Neural progenitor cell (in vitro differentiated cells): ENCODE results near the gene LRCH4. TPM values are rescaled to one million over a fixed set of nuclear protein-coding genes. Genes with fewer than 3 reads are reported as not detected.
"Not testable (repeated sequence)": the region's sequence is repeated elsewhere in the genome, so short reads cannot be mapped to it uniquely, and the experiment has no call there.

Experiments used
- DNase-seq: peaks from one replicate; pipeline ENCODE4 v3.0.0-alpha.2; 2016; ENCODE audit warnings: low spot score
- H2AFZ ChIP-seq: fragments of 200-600 bp; sonication (generic); replicated peaks from 2 replicates; pipeline ENCODE4 v1.6.1; 2016; ENCODE audit warnings: antibody characterized with exemption
- H3F3A ChIP-seq: fragments of 200-600 bp; sonication (generic); 2 replicates; pipeline ENCODE4 v1.6.1; 2016; ENCODE audit warnings: antibody characterized with exemption, low read depth
- H3K27ac ChIP-seq: fragments of 200-600 bp; sonication (generic); 2 replicates; pipeline ENCODE4 v1.5.1; 2016; ENCODE audit warnings: mild to moderate bottlenecking
- H3K27me3 ChIP-seq: fragments of 200-600 bp; sonication (generic); 2 replicates; pipeline ENCODE4 v1.6.1; 2016; ENCODE audit warnings: mild to moderate bottlenecking, moderate library complexity
- H3K36me3 ChIP-seq: fragments of 200-600 bp; sonication (generic); 2 replicates; pipeline ENCODE4 v1.5.1; 2016
- H3K4me1 ChIP-seq: fragments of 200-600 bp; sonication (generic); 2 replicates; pipeline ENCODE4 v1.6.1; 2016; ENCODE audit warnings: mixed run types
- H3K4me2 ChIP-seq: fragments of 200-600 bp; sonication (generic); 2 replicates; pipeline ENCODE4 v1.6.1; 2016
- H3K4me3 ChIP-seq: fragments of 200-600 bp; sonication (generic); 2 replicates; pipeline ENCODE4 v1.5.1; 2016
- H3K79me2 ChIP-seq: fragments of 200-600 bp; sonication (generic); 2 replicates; pipeline ENCODE4 v1.6.1; 2016; ENCODE audit warnings: low read depth
- H3K9ac ChIP-seq: fragments of 200-600 bp; sonication (generic); 2 replicates; pipeline ENCODE4 v1.6.1; 2016
- H3K9me3 ChIP-seq: fragments of 200-600 bp; sonication (generic); 2 replicates; pipeline ENCODE4 v1.5.1; 2016; ENCODE audit warnings: low read depth
- H4K20me1 ChIP-seq: fragments of 200-600 bp; sonication (generic); 2 replicates; pipeline ENCODE4 v1.6.1; 2016; ENCODE audit warnings: low read depth
- H3K27ac Mint-ChIP-seq: 3 replicates; pipeline ENCODE4 v1.8.0; 2021; ENCODE audit warnings: mixed read lengths
- H3K27me3 Mint-ChIP-seq: 2 replicates; pipeline ENCODE4 v1.8.0; 2022; ENCODE audit warnings: low read depth, mild to moderate bottlenecking, inconsistent platforms, moderate library complexity, mixed read lengths; ENCODE audit not compliant: insufficient read depth
- H3K36me3 Mint-ChIP-seq: 3 replicates; pipeline ENCODE4 v1.8.0; 2021; ENCODE audit warnings: mixed read lengths
- H3K4me1 Mint-ChIP-seq: 3 replicates; pipeline ENCODE4 v1.8.0; 2021; ENCODE audit warnings: mixed read lengths
- H3K4me3 Mint-ChIP-seq: 3 replicates; pipeline ENCODE4 v1.8.0; 2021; ENCODE audit warnings: mild to moderate bottlenecking, moderate library complexity, mixed read lengths
- H3K9me3 Mint-ChIP-seq: 3 replicates; pipeline ENCODE4 v1.8.0; 2020; ENCODE audit warnings: mixed read lengths
- CTCF ChIP-seq: fragments of 200-600 bp; sonication (generic); IDR thresholded peaks from 2 replicates; pipeline ENCODE4 v1.5.1; 2017; ENCODE audit warnings: antibody characterized with exemption, mild to moderate bottlenecking
- EZH2 ChIP-seq: fragments of 200-600 bp; sonication (generic); IDR thresholded peaks from 2 replicates; pipeline ENCODE4 v1.6.1; 2017; ENCODE audit warnings: antibody characterized with exemption, mild to moderate bottlenecking, moderate library complexity
- EZH2phosphoT487 ChIP-seq: fragments of 200-600 bp; sonication (generic); IDR thresholded peaks from 2 replicates; pipeline ENCODE4 v1.6.1; 2017; ENCODE audit warnings: antibody characterized with exemption
- total RNA-seq: library from RNA; depleted of rRNA; stranded (reverse); fragments of >200 nt; gene quantifications from 2 replicates; pipeline ENCODE4 v1.2.3, GENCODE V29; 2015; ENCODE audit warnings: low replicate concordance

LRCH4 gene
- total RNA-seq, 1 donor from 2014 or later, result 4.5 TPM

- Mint-ChIP-seq H3K4me3 (no peak overlapping the region), H3K4me1 (peaks cover 8% of the 10 kb centered on the region), H3K27ac (no peak overlapping the region), H3K9me3 (no peaks in the 10 kb centered on the region), H3K27me3 (no peaks in the 10 kb centered on the region), H3K36me3 (peaks cover 15% of the 10 kb centered on the region)
- no peak overlapping the region for H3K27ac ChIP-seq
- no peaks in the 10 kb centered on the region for H3K27me3 ChIP-seq
- no peak overlapping the region for H3K4me2 ChIP-seq
- no peak for DNase-seq
- no peaks in the 10 kb centered on the region for H3K79me2 ChIP-seq
- no peaks in the 10 kb centered on the region for H3K36me3 ChIP-seq
- no peaks in the 10 kb centered on the region for H3K9me3 ChIP-seq
- no peaks in the 10 kb centered on the region for H3F3A ChIP-seq
- H2AFZ ChIP-seq, result no peak overlapping the region
- no peak overlapping the region for H3K9ac ChIP-seq
- H3K4me1 ChIP-seq, result no peaks in the 10 kb centered on the region
- no peaks in the 10 kb centered on the region for H4K20me1 ChIP-seq
- H3K4me3 ChIP-seq, result no peak overlapping the region
- TF ChIP-seq EZH2, result no peak
- TF ChIP-seq EZH2phosphoT487, result no peak
- no peak for TF ChIP-seq CTCF
Observed at GRCh38 chr7:100553032-100553431, 32.9 kb downstream of the LRCH4 start.

- no peaks in the 10 kb centered on the region for H3F3A ChIP-seq
- H3K4me1 ChIP-seq, result no peaks in the 10 kb centered on the region
- no peak overlapping the region for H3K27ac ChIP-seq
- Mint-ChIP-seq H3K27me3 (no peaks in the 10 kb centered on the region), H3K9me3 (no peaks in the 10 kb centered on the region), H3K4me3 (no peak overlapping the region), H3K36me3 (peaks cover 15% of the 10 kb centered on the region), H3K4me1 (peaks cover 13% of the 10 kb centered on the region), H3K27ac (no peak overlapping the region)
- DNase-seq, result no peak
- H3K9me3 ChIP-seq, result no peaks in the 10 kb centered on the region
- H2AFZ ChIP-seq, result no peak overlapping the region
- no peaks in the 10 kb centered on the region for H4K20me1 ChIP-seq
- no peak overlapping the region for H3K4me2 ChIP-seq
- no peak for TF ChIP-seq CTCF
- TF ChIP-seq EZH2, result no peak
- no peak overlapping the region for H3K9ac ChIP-seq
- H3K27me3 ChIP-seq, result no peaks in the 10 kb centered on the region
- no peak overlapping the region for H3K4me3 ChIP-seq
- H3K79me2 ChIP-seq, result no peaks in the 10 kb centered on the region
- no peaks in the 10 kb centered on the region for H3K36me3 ChIP-seq
Observed at GRCh38 chr7:100552532-100552931, 33.4 kb downstream of the LRCH4 start.

GRCh38 chr7:100548446-100548845, 37.5 kb downstream of the LRCH4 start:
- not testable (repeated sequence) for H3K79me2 ChIP-seq, H3K36me3 ChIP-seq, H3F3A ChIP-seq, H3K27me3 ChIP-seq, H3K9ac ChIP-seq, H2AFZ ChIP-seq, DNase-seq, H3K4me3 ChIP-seq, H3K4me2 ChIP-seq, H3K27ac ChIP-seq, H3K27me3 Mint-ChIP-seq, H3K9me3 ChIP-seq, H3K36me3 Mint-ChIP-seq, H3K9me3 Mint-ChIP-seq, H3K4me3 Mint-ChIP-seq
- Mint-ChIP-seq H3K27ac (peak overlapping the region; percentile 85), H3K4me1 (peaks cover 47% of the 10 kb centered on the region)
- Histone ChIP-seq H4K20me1 (peaks cover 11% of the 10 kb centered on the region), H3K4me1 (peaks cover 21% of the 10 kb centered on the region)

GRCh38 chr7:100547872-100548271, 38.1 kb downstream of the LRCH4 start:
- Histone ChIP-seq H3K4me1 (peaks cover 21% of the 10 kb centered on the region), H3K36me3 (no peaks in the 10 kb centered on the region), H3K79me2 (no peaks in the 10 kb centered on the region), H3F3A (peaks cover 6% of the 10 kb centered on the region), H3K9ac (no peak overlapping the region), H3K27me3 (no peaks in the 10 kb centered on the region), H3K4me2 (no peak overlapping the region), H2AFZ (no peak overlapping the region), H3K27ac (no peak overlapping the region), H3K9me3 (no peaks in the 10 kb centered on the region), H4K20me1 (peaks cover 11% of the 10 kb centered on the region), H3K4me3 (no peak overlapping the region)
- H3K9me3 Mint-ChIP-seq, result no peaks in the 10 kb centered on the region
- H3K36me3 Mint-ChIP-seq, result peaks cover 9% of the 10 kb centered on the region
- peaks cover 50% of the 10 kb centered on the region for H3K4me1 Mint-ChIP-seq
- no peak for DNase-seq
- no peaks in the 10 kb centered on the region for H3K27me3 Mint-ChIP-seq
- TF ChIP-seq EZH2 (no peak), EZH2phosphoT487 (no peak), CTCF (no peak)
- peak overlapping the region; percentile 76 for H3K27ac Mint-ChIP-seq
- H3K4me3 Mint-ChIP-seq, result no peak overlapping the region
